Activated CD8-positive, alpha-beta memory T cell treated with anti-CD3 and anti-CD28 coated beads, Interleukin-2, amount 10 ng/mL, durations not matched to agents 7 days and 5 days (primary cell): ENCODE measurements around the gene SPRR2B. TPM values are rescaled to one million over a fixed set of nuclear protein-coding genes. Genes with fewer than 3 reads are reported as not detected.
"Not testable (repeated sequence)": the region's sequence is repeated elsewhere in the genome, so short reads cannot be mapped to it uniquely, and the experiment has no call there.

Experiments used
- ATAC-seq: fragments of 150-1000 bp; cut with Tn5 transposase; one replicate; pipeline ENCODE4 v1.10.0; 2021; ENCODE audit warnings: moderate library complexity
- CTCF ChIA-PET: fragments of 350-600 bp; sonication (Branson Sonifier 250); formaldehyde crosslinking; loops from one replicate; lab custom pipeline; 2021; ENCODE audit warnings: antibody characterized with exemption; lab: Charles Lee
- DNase-seq: peaks from one replicate; pipeline ENCODE4 v3.0.0-alpha.2; 2020
- H3K27ac Mint-ChIP-seq: one replicate; pipeline ENCODE4 v1.8.0; 2021; ENCODE audit warnings: mild to moderate bottlenecking, mixed read lengths
- H3K27me3 Mint-ChIP-seq: one replicate; pipeline ENCODE4 v1.8.0; 2021; ENCODE audit warnings: mixed read lengths
- H3K36me3 Mint-ChIP-seq: one replicate; pipeline ENCODE4 v1.8.0; 2021; ENCODE audit warnings: mild to moderate bottlenecking, mixed read lengths
- H3K4me1 Mint-ChIP-seq: one replicate; pipeline ENCODE4 v1.8.0; 2021; ENCODE audit warnings: mixed read lengths
- H3K4me3 Mint-ChIP-seq: one replicate; pipeline ENCODE4 v1.8.0; 2021; ENCODE audit warnings: mild to moderate bottlenecking, moderate library complexity, mixed read lengths
- H3K9me3 Mint-ChIP-seq: one replicate; pipeline ENCODE4 v1.8.0; 2022; ENCODE audit warnings: low read depth, mixed read lengths
- total RNA-seq, 2 experiments: library from RNA; stranded (reverse); gene quantifications; one replicate each; pipeline ENCODE4 v1.2.3, GENCODE V29; 2021

Gene SPRR2B
- total RNA-seq: not detected

GRCh38 chr1:153071511-153071910 lies at the start of gene SPRR2B:
SPRR2B (minus strand) TSS chr1:153071611; CDS start chr1:153070839, 772 bp downstream.
- Mint-ChIP-seq H3K36me3 (no peaks in the 10 kb centered on the region), H3K27me3 (peaks cover under 1% of the 10 kb centered on the region), H3K4me3 (no peak within 1 kb of the TSS), H3K27ac (no peak within 1 kb of the TSS), H3K4me1 (no peaks in the 10 kb centered on the region), H3K9me3 (no peaks in the 10 kb centered on the region)
- CTCF ChIA-PET: no interaction called here
- ATAC-seq (no peak), DNase-seq (no peak)

GRCh38 chr1:153120945-153121344 lies 49.5 kb upstream of the SPRR2B start:
- H3K27ac Mint-ChIP-seq: no peak overlapping the region
- no peaks in the 10 kb centered on the region for H3K4me1 Mint-ChIP-seq
- no peaks in the 10 kb centered on the region for H3K9me3 Mint-ChIP-seq
- no peak for DNase-seq
- CTCF ChIA-PET: no interaction called here
- peaks cover 23% of the 10 kb centered on the region for H3K27me3 Mint-ChIP-seq
- no peak for ATAC-seq
- no peaks in the 10 kb centered on the region for H3K36me3 Mint-ChIP-seq
- no peak overlapping the region for H3K4me3 Mint-ChIP-seq

DNA sequence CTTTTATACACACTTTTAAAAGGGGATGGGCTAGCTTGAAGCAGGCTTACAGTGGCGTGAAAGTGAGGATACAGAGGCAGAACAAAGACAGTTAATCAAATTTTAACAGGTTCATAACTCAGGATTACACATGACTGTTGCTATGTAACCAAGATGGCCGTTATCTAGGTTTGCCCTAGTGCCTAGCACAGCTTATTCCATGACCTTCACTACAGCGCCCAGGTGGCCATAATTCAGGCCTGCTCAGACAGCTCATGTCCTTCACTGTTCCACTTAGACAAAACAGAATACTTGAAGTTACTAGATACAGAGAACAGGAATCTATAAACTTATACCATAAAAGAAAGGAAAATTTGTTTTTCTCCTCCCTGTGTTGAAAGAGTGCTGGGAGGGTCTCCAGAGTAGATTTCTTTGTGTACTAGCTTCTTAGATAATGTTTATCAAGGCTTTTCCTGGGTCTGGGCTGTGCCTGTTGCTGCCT lies 48.1 kb upstream of the SPRR2B start:
- CTCF ChIA-PET: no interaction called here
- no peak overlapping the region for H3K4me3 Mint-ChIP-seq
- H3K36me3 Mint-ChIP-seq: no peaks in the 10 kb centered on the region
- peaks cover 29% of the 10 kb centered on the region for H3K27me3 Mint-ChIP-seq
- H3K4me1 Mint-ChIP-seq: no peaks in the 10 kb centered on the region
- H3K9me3 Mint-ChIP-seq: no peaks in the 10 kb centered on the region
- ATAC-seq: no peak
- no peak for DNase-seq
- H3K27ac Mint-ChIP-seq: no peak overlapping the region

DNA sequence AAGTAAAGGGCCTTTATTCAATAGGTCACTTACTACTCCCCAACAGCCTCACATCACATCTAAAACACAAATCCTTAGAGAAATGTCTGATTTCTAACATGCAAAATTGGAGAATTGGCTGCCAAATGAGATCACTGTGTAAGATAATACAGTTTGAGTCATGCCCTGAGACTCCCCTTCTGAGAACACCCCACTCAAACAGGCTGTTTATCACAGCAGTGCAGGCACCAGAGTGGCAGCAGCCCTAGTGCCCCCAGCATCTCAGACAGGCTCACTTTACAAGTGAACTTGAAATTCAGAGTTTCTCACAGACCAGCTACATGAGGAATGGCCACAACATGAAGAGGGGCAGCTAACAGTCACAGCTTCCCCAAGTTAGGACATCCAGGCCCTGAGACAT lies 43.9 kb upstream of the SPRR2B start:
- CTCF ChIA-PET, ATAC-seq, H3K4me3 Mint-ChIP-seq, H3K27ac Mint-ChIP-seq, H3K9me3 Mint-ChIP-seq, H3K4me1 Mint-ChIP-seq, H3K36me3 Mint-ChIP-seq, DNase-seq: not testable (repeated sequence)
- peaks cover 24% of the 10 kb centered on the region for H3K27me3 Mint-ChIP-seq

DNA sequence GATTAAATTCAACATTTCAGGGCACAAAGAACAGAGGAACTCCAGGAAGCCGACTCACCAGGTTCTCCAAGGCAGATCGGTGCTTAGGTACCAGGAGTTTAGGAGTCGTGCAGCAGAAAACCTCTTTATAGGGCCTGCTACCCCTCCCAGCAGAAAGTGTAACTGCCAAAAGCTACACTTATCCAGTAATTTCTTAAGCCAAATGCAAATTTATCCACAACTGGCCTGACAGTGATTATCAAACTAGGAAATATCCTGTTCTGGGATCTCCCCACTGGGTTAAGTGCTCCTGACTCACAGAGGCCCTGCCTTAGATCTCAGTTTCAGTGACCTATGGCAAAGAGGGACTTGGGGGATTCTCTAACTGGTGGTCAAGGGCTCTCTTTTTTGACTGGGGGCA lies 42.0 kb upstream of the SPRR2B start, which contains the start of gene SPRR2F:
Gene SPRR2F (minus strand): TSS at position 101 of the 400 bp plus-strand sequence. CDS start 783 bp downstream, outside the sequence.
- no peaks in the 10 kb centered on the region for H3K36me3 Mint-ChIP-seq
- DNase-seq (no peak), ATAC-seq (no peak)
- peaks cover 17% of the 10 kb centered on the region for H3K27me3 Mint-ChIP-seq
- H3K27ac Mint-ChIP-seq: no peak within 1 kb of the TSS
- H3K4me3 Mint-ChIP-seq: no peak within 1 kb of the TSS
- H3K9me3 Mint-ChIP-seq: no peaks in the 10 kb centered on the region
- CTCF ChIA-PET: interaction anchor here (1.5 kb wide), 1 partner anchor 460 kb away, joined by 3 read pairs; no protein-coding TSS in a partner anchor
- H3K4me1 Mint-ChIP-seq: no peaks in the 10 kb centered on the region

- CTCF ChIA-PET: interaction anchor here (1.5 kb wide), 1 partner anchor 459 kb away, joined by 3 read pairs; no protein-coding TSS in a partner anchor
- not testable (repeated sequence) for DNase-seq, H3K4me3 Mint-ChIP-seq, H3K4me1 Mint-ChIP-seq, ATAC-seq, H3K9me3 Mint-ChIP-seq, H3K36me3 Mint-ChIP-seq, H3K27ac Mint-ChIP-seq
- H3K27me3 Mint-ChIP-seq: peaks cover 11% of the 10 kb centered on the region
Observed at GRCh38 chr1:153112454-153112853, 41.0 kb upstream of the SPRR2B start.

DNA sequence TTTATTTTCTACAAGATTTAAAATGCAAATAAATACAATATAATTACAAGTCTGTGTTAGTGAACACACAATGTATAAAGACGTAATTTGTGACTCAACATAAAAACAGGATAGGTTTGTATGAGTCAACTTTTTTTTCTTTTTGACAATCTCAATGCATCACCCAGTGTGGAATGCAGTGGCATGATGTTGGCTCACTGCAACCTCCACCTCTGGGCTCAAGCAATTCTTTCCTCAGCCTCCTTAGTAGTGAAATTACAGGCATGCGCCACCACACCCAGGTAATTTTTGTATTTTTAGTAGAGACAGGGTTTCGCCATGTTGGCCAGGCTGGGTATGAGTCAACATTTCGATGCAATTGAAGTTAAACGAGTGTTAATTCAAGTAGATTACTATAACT lies 28.8 kb upstream of the SPRR2B start:
- H3K4me3 Mint-ChIP-seq: no peak overlapping the region
- CTCF ChIA-PET: no interaction called here
- H3K27me3 Mint-ChIP-seq: peaks cover 11% of the 10 kb centered on the region
- no peaks in the 10 kb centered on the region for H3K4me1 Mint-ChIP-seq
- H3K27ac Mint-ChIP-seq: no peak overlapping the region
- no peaks in the 10 kb centered on the region for H3K9me3 Mint-ChIP-seq
- H3K36me3 Mint-ChIP-seq: no peaks in the 10 kb centered on the region
- no peak for ATAC-seq
- no peak for DNase-seq

- no peak overlapping the region for H3K4me3 Mint-ChIP-seq
- H3K36me3 Mint-ChIP-seq: no peaks in the 10 kb centered on the region
- CTCF ChIA-PET: no interaction called here
- H3K27me3 Mint-ChIP-seq: peaks cover 9% of the 10 kb centered on the region
- no peaks in the 10 kb centered on the region for H3K9me3 Mint-ChIP-seq
- no peak for ATAC-seq
- DNase-seq: no peak
- no peak overlapping the region for H3K27ac Mint-ChIP-seq
- H3K4me1 Mint-ChIP-seq: no peaks in the 10 kb centered on the region
Observed at GRCh38 chr1:153099461-153100045, 28.1 kb upstream of the SPRR2B start.

GRCh38 chr1:153095764-153096163 lies 24.4 kb upstream of the SPRR2B start:
- no peak for ATAC-seq
- CTCF ChIA-PET: no interaction called here
- Mint-ChIP-seq H3K27me3 (peaks cover 9% of the 10 kb centered on the region), H3K9me3 (no peaks in the 10 kb centered on the region), H3K27ac (no peak overlapping the region), H3K4me1 (no peaks in the 10 kb centered on the region), H3K4me3 (no peak overlapping the region), H3K36me3 (no peaks in the 10 kb centered on the region)
- DNase-seq: no peak

- no peaks in the 10 kb centered on the region for H3K9me3 Mint-ChIP-seq
- DNase-seq (no peak), ATAC-seq (no peak)
- H3K4me1 Mint-ChIP-seq: no peaks in the 10 kb centered on the region
- peaks cover 10% of the 10 kb centered on the region for H3K27me3 Mint-ChIP-seq
- no peaks in the 10 kb centered on the region for H3K36me3 Mint-ChIP-seq
- CTCF ChIA-PET: no interaction called here
- H3K27ac Mint-ChIP-seq: no peak within 1 kb of the TSS
- no peak within 1 kb of the TSS for H3K4me3 Mint-ChIP-seq
Observed at GRCh38 chr1:153094426-153094825, 23.0 kb upstream of the SPRR2B start, which contains the start of gene SPRR2E. SPRR2E (minus strand) TSS chr1:153094526; CDS start chr1:153093751, 775 bp downstream.

- H3K27me3 Mint-ChIP-seq: peaks cover 13% of the 10 kb centered on the region
- no peaks in the 10 kb centered on the region for H3K36me3 Mint-ChIP-seq
- H3K9me3 Mint-ChIP-seq: no peaks in the 10 kb centered on the region
- H3K4me1 Mint-ChIP-seq: no peaks in the 10 kb centered on the region
- ATAC-seq (no peak), DNase-seq (no peak)
- CTCF ChIA-PET: no interaction called here
- no peak overlapping the region for H3K27ac Mint-ChIP-seq
- H3K4me3 Mint-ChIP-seq: no peak overlapping the region
Observed at GRCh38 chr1:153087652-153088051, 16.2 kb upstream of the SPRR2B start.

DNA sequence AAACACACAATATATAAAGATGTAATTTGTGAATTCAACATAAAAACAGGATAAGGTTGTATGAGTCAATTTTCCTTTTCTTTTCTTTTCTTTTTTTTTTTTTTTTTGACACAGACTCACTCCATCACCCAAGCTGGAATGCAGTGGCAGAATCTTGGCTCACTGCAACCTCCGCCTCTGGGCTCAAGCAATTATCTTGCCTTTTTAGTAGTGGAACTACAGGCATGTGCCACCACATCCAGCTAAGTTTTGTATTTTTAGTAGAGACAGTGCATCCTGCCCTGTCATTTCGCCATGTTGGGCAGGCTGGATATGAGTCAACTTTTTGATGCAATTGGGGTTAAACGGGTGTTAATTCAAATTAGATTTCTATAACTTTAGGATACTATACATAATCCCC lies 10.3 kb upstream of the SPRR2B start:
- CTCF ChIA-PET: no interaction called here
- Mint-ChIP-seq H3K27ac (no peak overlapping the region), H3K4me1 (no peaks in the 10 kb centered on the region), H3K36me3 (no peaks in the 10 kb centered on the region), H3K9me3 (peaks cover 5% of the 10 kb centered on the region), H3K4me3 (no peak overlapping the region), H3K27me3 (peaks cover 7% of the 10 kb centered on the region)
- no peak for ATAC-seq
- no peak for DNase-seq

DNA sequence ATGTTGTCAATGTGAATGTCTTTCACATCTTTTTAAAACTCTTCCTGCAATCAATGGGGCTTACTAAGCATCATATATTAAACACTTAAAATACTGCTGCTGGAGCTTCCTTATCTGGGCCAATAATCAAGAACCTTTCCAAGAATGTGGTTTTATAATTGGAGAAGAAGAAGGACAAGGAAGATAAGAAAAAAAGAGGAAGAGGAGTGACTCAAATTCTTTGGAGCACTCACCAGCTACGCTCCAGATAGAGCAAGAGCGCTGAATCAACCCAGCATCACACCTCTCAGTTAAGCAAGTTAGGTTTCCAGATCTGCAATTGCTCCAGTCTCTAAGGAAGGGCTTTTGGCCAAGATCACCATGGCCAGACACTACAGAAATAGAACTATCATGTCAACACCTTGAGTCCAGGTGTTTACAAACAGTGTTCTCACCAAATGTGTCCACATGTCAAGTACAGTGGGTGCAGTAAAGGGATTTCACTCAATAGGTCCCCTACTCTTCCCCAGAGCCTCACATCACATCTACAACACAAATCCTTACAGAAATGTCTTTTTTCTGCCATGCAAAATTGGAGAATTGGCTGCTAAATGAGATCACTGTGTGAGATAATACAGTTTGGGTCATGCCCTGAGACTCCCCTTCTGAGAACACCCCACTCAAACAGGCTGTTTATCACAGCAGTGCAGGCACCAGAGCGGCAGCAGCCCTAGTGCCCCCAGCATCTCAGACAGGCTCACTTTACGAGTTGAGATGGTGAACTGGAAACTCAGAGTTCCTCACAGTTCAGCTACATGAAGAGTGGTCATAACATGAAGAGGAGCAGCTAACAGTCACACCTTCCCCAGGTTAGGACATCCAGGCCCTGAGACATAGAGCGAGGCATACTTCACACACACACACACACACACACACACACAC lies 1.7 kb upstream of the SPRR2B start:
- Mint-ChIP-seq H3K27me3 (no peaks in the 10 kb centered on the region), H3K4me3 (no peak overlapping the region), H3K27ac (no peak overlapping the region), H3K4me1 (no peaks in the 10 kb centered on the region), H3K36me3 (no peaks in the 10 kb centered on the region), H3K9me3 (no peaks in the 10 kb centered on the region)
- ATAC-seq (no peak), DNase-seq (no peak)
- CTCF ChIA-PET: interaction anchor here (0.6 kb wide), 1 partner anchor 419 kb away, joined by 5 read pairs; no protein-coding TSS in a partner anchor
